Neural cell (in vitro differentiated cells): Measurements from ENCODE around the gene HPCAL4.

Experiments
- EP300 ChIP-seq: fragments of 450-650 bp; conservative IDR thresholded peaks from 2 replicates; pipeline ENCODE4 v1.6.1; 2014; ENCODE audit warnings: antibody characterized with exemption, mild to moderate bottlenecking, moderate library complexity; ENCODE audit not compliant: poor library complexity, severe bottlenecking
- EZH2 ChIP-seq: fragments of 200-600, 300-800 bp; shearing (Covaris generic), sonication (generic); IDR thresholded peaks from 2 replicates; pipeline ENCODE4 v1.6.1; 2014; ENCODE audit warnings: antibody characterized with exemption, low read length, borderline replicate concordance, mild to moderate bottlenecking; ENCODE audit not compliant: insufficient read depth, poor library complexity, severe bottlenecking
- RAD21 ChIP-seq: fragments of 450-650 bp; conservative IDR thresholded peaks from 2 replicates; pipeline ENCODE4 v1.6.1; 2014; ENCODE audit warnings: antibody characterized with exemption, mild to moderate bottlenecking, moderate library complexity
- TAF1 ChIP-seq: IDR thresholded peaks from 2 replicates; pipeline ENCODE4 v1.6.1; 2012; ENCODE audit warnings: low read depth
- TF ChIP-seq, protein P1 (sequence below): fragments of 450-650 bp; IDR thresholded peaks from 2 replicates; pipeline ENCODE4 v1.5.1; 2014; ENCODE audit warnings: antibody characterized with exemption, mild to moderate bottlenecking, moderate library complexity; ENCODE audit not compliant: poor library complexity, severe bottlenecking
- TF ChIP-seq, protein P2 (sequence below): IDR thresholded peaks from 2 replicates; pipeline ENCODE4 v1.6.1; 2012; ENCODE audit warnings: borderline replicate concordance

GRCh38 chr1:39727221-39727931 is 36.1 kb upstream of the HPCAL4 start:
- TF ChIP-seq, protein P1, sequence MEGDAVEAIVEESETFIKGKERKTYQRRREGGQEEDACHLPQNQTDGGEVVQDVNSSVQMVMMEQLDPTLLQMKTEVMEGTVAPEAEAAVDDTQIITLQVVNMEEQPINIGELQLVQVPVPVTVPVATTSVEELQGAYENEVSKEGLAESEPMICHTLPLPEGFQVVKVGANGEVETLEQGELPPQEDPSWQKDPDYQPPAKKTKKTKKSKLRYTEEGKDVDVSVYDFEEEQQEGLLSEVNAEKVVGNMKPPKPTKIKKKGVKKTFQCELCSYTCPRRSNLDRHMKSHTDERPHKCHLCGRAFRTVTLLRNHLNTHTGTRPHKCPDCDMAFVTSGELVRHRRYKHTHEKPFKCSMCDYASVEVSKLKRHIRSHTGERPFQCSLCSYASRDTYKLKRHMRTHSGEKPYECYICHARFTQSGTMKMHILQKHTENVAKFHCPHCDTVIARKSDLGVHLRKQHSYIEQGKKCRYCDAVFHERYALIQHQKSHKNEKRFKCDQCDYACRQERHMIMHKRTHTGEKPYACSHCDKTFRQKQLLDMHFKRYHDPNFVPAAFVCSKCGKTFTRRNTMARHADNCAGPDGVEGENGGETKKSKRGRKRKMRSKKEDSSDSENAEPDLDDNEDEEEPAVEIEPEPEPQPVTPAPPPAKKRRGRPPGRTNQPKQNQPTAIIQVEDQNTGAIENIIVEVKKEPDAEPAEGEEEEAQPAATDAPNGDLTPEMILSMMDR: no peak
- TF ChIP-seq, protein P2, sequence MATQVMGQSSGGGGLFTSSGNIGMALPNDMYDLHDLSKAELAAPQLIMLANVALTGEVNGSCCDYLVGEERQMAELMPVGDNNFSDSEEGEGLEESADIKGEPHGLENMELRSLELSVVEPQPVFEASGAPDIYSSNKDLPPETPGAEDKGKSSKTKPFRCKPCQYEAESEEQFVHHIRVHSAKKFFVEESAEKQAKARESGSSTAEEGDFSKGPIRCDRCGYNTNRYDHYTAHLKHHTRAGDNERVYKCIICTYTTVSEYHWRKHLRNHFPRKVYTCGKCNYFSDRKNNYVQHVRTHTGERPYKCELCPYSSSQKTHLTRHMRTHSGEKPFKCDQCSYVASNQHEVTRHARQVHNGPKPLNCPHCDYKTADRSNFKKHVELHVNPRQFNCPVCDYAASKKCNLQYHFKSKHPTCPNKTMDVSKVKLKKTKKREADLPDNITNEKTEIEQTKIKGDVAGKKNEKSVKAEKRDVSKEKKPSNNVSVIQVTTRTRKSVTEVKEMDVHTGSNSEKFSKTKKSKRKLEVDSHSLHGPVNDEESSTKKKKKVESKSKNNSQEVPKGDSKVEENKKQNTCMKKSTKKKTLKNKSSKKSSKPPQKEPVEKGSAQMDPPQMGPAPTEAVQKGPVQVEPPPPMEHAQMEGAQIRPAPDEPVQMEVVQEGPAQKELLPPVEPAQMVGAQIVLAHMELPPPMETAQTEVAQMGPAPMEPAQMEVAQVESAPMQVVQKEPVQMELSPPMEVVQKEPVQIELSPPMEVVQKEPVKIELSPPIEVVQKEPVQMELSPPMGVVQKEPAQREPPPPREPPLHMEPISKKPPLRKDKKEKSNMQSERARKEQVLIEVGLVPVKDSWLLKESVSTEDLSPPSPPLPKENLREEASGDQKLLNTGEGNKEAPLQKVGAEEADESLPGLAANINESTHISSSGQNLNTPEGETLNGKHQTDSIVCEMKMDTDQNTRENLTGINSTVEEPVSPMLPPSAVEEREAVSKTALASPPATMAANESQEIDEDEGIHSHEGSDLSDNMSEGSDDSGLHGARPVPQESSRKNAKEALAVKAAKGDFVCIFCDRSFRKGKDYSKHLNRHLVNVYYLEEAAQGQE: no peak
- TF ChIP-seq TAF1 (no peak), EP300 (no peak), RAD21 (no peak), EZH2 (no peak)
